ENCODE measurements around the gene CENATAC. TPM values are rescaled to one million over a fixed set of nuclear protein-coding genes. Genes with fewer than 3 reads are reported as not detected.
A peak's percentile ranks its signal among the peaks of the same experiment; 100 is the strongest.
"Not testable (repeated sequence)": the region's sequence is repeated elsewhere in the genome, so short reads cannot be mapped to it uniquely, and the experiment has no call there.

The CENATAC gene
- 26.2 and 28.2 TPM in 2 replicates for total RNA-seq
- 22.6 and 24.5 TPM in 2 replicates for polyA plus RNA-seq

- peak within 1 kb of the TSS; percentile 92 for H3K4me2 ChIP-seq
- H3K79me2 ChIP-seq: peaks cover 39% of the 10 kb centered on the region
- WGBS (ENCODE audit: low lambda C conversion rate, missing lambda C conversion rate): under 1% methylated on average over 53 of the region's 54 CpGs
- H4K20me1 ChIP-seq (ENCODE audit: insufficient read depth, poor library complexity, severe bottlenecking): no peaks in the 10 kb centered on the region
- TF ChIP-seq EZH2 (IDR thresholded peaks at IDR 0.05; ENCODE audit: borderline replicate concordance) (no peak), EZH2phosphoT487 (IDR thresholded peaks at IDR 0.05; ENCODE audit: low read depth, severe bottlenecking, unreplicated experiment) (no peak), CTCF (IDR thresholded peaks at IDR 0.05; ENCODE audit: poor library complexity) (no peak)
- peaks cover 8% of the 10 kb centered on the region for H3K4me1 ChIP-seq (ENCODE audit: insufficient read depth)
- H3K36me3 ChIP-seq (replicated peaks; ENCODE audit: insufficient read depth, low read depth): no peaks in the 10 kb centered on the region
- H3K9me2 ChIP-seq (replicated peaks; ENCODE audit: insufficient read depth): no peaks in the 10 kb centered on the region
- H3K4me3 ChIP-seq: peak within 1 kb of the TSS; percentile 87
- peak within 1 kb of the TSS; percentile 98 for H2AFZ ChIP-seq
- no peaks in the 10 kb centered on the region for H3K27me3 ChIP-seq
- peak; percentile 97 for DNase-seq (ENCODE audit: low spot score)
- H3K9me3 ChIP-seq (ENCODE audit: low read depth): no peaks in the 10 kb centered on the region
- peak within 1 kb of the TSS; percentile 73 for H3K27ac ChIP-seq
These were observed at the start of gene CENATAC for GRCh38 chr11:118997627-118998387. Gene CENATAC, plus strand, starts transcription at chr11:118998138. Its CDS starts 60 bp downstream, at chr11:118998198.

- DNase-seq (ENCODE audit: low spot score): no peak
- 10% methylated on average over 6 of the region's 6 CpGs for WGBS (ENCODE audit: low lambda C conversion rate, missing lambda C conversion rate)
- H3K27ac ChIP-seq: no peak overlapping the region
- H3K36me3 ChIP-seq (replicated peaks; ENCODE audit: insufficient read depth, low read depth): no peaks in the 10 kb centered on the region
- H3K79me2 ChIP-seq: no peaks in the 10 kb centered on the region
- no peak overlapping the region for H3K4me2 ChIP-seq
- H3K4me3 ChIP-seq: no peak overlapping the region
- no peaks in the 10 kb centered on the region for H4K20me1 ChIP-seq (ENCODE audit: insufficient read depth, poor library complexity, severe bottlenecking)
- no peaks in the 10 kb centered on the region for H3K9me2 ChIP-seq (replicated peaks; ENCODE audit: insufficient read depth)
- no peaks in the 10 kb centered on the region for H3K27me3 ChIP-seq
- no peaks in the 10 kb centered on the region for H3K9me3 ChIP-seq (ENCODE audit: low read depth)
- TF ChIP-seq EZH2 (IDR thresholded peaks at IDR 0.05; ENCODE audit: borderline replicate concordance): no peak
- no peak for TF ChIP-seq EZH2phosphoT487 (IDR thresholded peaks at IDR 0.05; ENCODE audit: low read depth, severe bottlenecking, unreplicated experiment)
- TF ChIP-seq CTCF (IDR thresholded peaks at IDR 0.05; ENCODE audit: poor library complexity): no peak
- no peaks in the 10 kb centered on the region for H3K4me1 ChIP-seq (ENCODE audit: insufficient read depth)
- H2AFZ ChIP-seq: no peak overlapping the region
These were observed 44.7 kb upstream of the CENATAC start for GRCh38 chr11:118953265-118953664.

- WGBS (ENCODE audit: low lambda C conversion rate, missing lambda C conversion rate): 51% methylated on average over 6 of the region's 6 CpGs
- not testable (repeated sequence) for H3K79me2 ChIP-seq; H3K27me3 ChIP-seq; H2AFZ ChIP-seq; H4K20me1 ChIP-seq (ENCODE audit: insufficient read depth, poor library complexity, severe bottlenecking); H3K36me3 ChIP-seq (replicated peaks; ENCODE audit: insufficient read depth, low read depth); H3K27ac ChIP-seq; DNase-seq (ENCODE audit: low spot score); H3K4me3 ChIP-seq; H3K9me3 ChIP-seq (ENCODE audit: low read depth); H3K9me2 ChIP-seq (replicated peaks; ENCODE audit: insufficient read depth); H3K4me2 ChIP-seq; H3K4me1 ChIP-seq (ENCODE audit: insufficient read depth)
These were observed 44.0 kb upstream of the CENATAC start for GRCh38 chr11:118953976-118954375.

GRCh38 chr11:118956094-118956846 is 41.7 kb upstream of the CENATAC start, which contains the start of gene UPK2:
Gene UPK2, plus strand, starts transcription at chr11:118956298. Its CDS starts 53 bp downstream, at chr11:118956351.
- no peak within 1 kb of the TSS for H3K4me3 ChIP-seq
- no peaks in the 10 kb centered on the region for H3K9me3 ChIP-seq (ENCODE audit: low read depth)
- no peak within 1 kb of the TSS for H3K27ac ChIP-seq
- H3K9me2 ChIP-seq (replicated peaks; ENCODE audit: insufficient read depth): no peaks in the 10 kb centered on the region
- peak; percentile 94 for DNase-seq (ENCODE audit: low spot score)
- WGBS (ENCODE audit: low lambda C conversion rate, missing lambda C conversion rate): 11% methylated on average over 7 of the region's 7 CpGs
- H3K36me3 ChIP-seq (replicated peaks; ENCODE audit: insufficient read depth, low read depth): no peaks in the 10 kb centered on the region
- H3K4me2 ChIP-seq: no peak within 1 kb of the TSS
- no peaks in the 10 kb centered on the region for H3K27me3 ChIP-seq
- TF ChIP-seq CTCF (IDR thresholded peaks at IDR 0.05; ENCODE audit: poor library complexity): peak; percentile 93
- no peak for TF ChIP-seq EZH2phosphoT487 (IDR thresholded peaks at IDR 0.05; ENCODE audit: low read depth, severe bottlenecking, unreplicated experiment)
- no peak within 1 kb of the TSS for H2AFZ ChIP-seq
- H3K4me1 ChIP-seq (ENCODE audit: insufficient read depth): no peaks in the 10 kb centered on the region
- H3K79me2 ChIP-seq: no peaks in the 10 kb centered on the region
- no peaks in the 10 kb centered on the region for H4K20me1 ChIP-seq (ENCODE audit: insufficient read depth, poor library complexity, severe bottlenecking)

Data from hepatocyte (in vitro differentiated cells).